ENCODE data around the gene NEURL4. TPM values are rescaled to one million over a fixed set of nuclear protein-coding genes. Genes with fewer than 3 reads are reported as not detected.

The NEURL4 gene
- total RNA-seq, 1 donor from 2014 or later = 30.8 TPM

Other genes with a start within 250 kb of the NEURL4 start
- 5.4 TPM for gene CLEC10A, start 249.1 kb downstream of the NEURL4 start, total RNA-seq
- 0.46 TPM for gene ASGR2, start 214.5 kb downstream of the NEURL4 start, total RNA-seq
- gene ASGR1, start 150.0 kb downstream of the NEURL4 start, total RNA-seq = 0.43 TPM
- 20.6 TPM for gene DLG4, start 109.5 kb downstream of the NEURL4 start, total RNA-seq
- gene ACADVL, start 109.4 kb downstream of the NEURL4 start, total RNA-seq = 2,192 TPM
- gene DVL2, start 94.8 kb downstream of the NEURL4 start, total RNA-seq = 20.0 TPM
- gene PHF23, start 89.9 kb downstream of the NEURL4 start, total RNA-seq = 23.3 TPM
- gene GABARAP, start 86.9 kb downstream of the NEURL4 start, total RNA-seq = 444 TPM
- 114 TPM for gene CTDNEP1, start 77.6 kb downstream of the NEURL4 start, total RNA-seq
- 72.7 TPM for gene ELP5, start 77.1 kb downstream of the NEURL4 start, total RNA-seq
- 1.2 TPM for gene CLDN7, start 66.9 kb downstream of the NEURL4 start, total RNA-seq
- 119 TPM for gene SLC2A4, start 47.6 kb downstream of the NEURL4 start, total RNA-seq
- 0.81 TPM for gene YBX2, start 34.7 kb downstream of the NEURL4 start, total RNA-seq
- 326 TPM for gene EIF5A, start 21.7 kb downstream of the NEURL4 start, total RNA-seq
- gene GPS2, start 14.0 kb downstream of the NEURL4 start, total RNA-seq = 70.3 TPM
- gene ACAP1, start 7.2 kb upstream of the NEURL4 start, total RNA-seq = 14.0 TPM
- 4.7 TPM for gene KCTD11, start 22.8 kb upstream of the NEURL4 start, total RNA-seq
- gene TMEM95, start 25.8 kb upstream of the NEURL4 start, total RNA-seq = not detected
- gene TNK1, start 51.8 kb upstream of the NEURL4 start, total RNA-seq = 2.6 TPM
- 18.4 TPM for gene PLSCR3, start 65.2 kb upstream of the NEURL4 start, total RNA-seq
- gene TMEM256, start 74.8 kb upstream of the NEURL4 start, total RNA-seq = 64.0 TPM
- 7.0 TPM for gene NLGN2, start 78.5 kb upstream of the NEURL4 start, total RNA-seq
- not detected for gene SPEM1, start 91.0 kb upstream of the NEURL4 start, total RNA-seq
- not detected for gene SPEM2, start 96.3 kb upstream of the NEURL4 start, total RNA-seq
- gene SPEM3, start 99.5 kb upstream of the NEURL4 start, total RNA-seq = not detected
- gene TMEM102, start 106.1 kb upstream of the NEURL4 start, total RNA-seq = 2.7 TPM
- gene FGF11, start 110.2 kb upstream of the NEURL4 start, total RNA-seq = 11.7 TPM
- 11.8 TPM for gene CHRNB1, start 115.7 kb upstream of the NEURL4 start, total RNA-seq
- 62.1 TPM for gene ZBTB4, start 150.3 kb upstream of the NEURL4 start, total RNA-seq
- not detected for gene SLC35G6, start 152.1 kb upstream of the NEURL4 start, total RNA-seq
- 36.4 TPM for gene POLR2A, start 155.0 kb upstream of the NEURL4 start, total RNA-seq
- 41.7 TPM for gene TNFSF12, start 219.7 kb upstream of the NEURL4 start, total RNA-seq
- 13.5 TPM for gene TNFSF13, start 229.4 kb upstream of the NEURL4 start, total RNA-seq
- 33.0 TPM for gene SENP3, start 232.6 kb upstream of the NEURL4 start, total RNA-seq

Data from Right ventricle myocardium inferior (tissue), 1 donor.